Osteocyte (in vitro differentiated cells): ENCODE measurements around the gene ARHGDIB. TPM values are rescaled to one million over a fixed set of nuclear protein-coding genes. Genes with fewer than 3 reads are reported as not detected.
A peak's percentile ranks its signal among the peaks of the same experiment; 100 is the strongest.

Source experiments
- DNase-seq: peaks from one replicate; pipeline ENCODE4 v3.0.0; 2021; ENCODE audit warnings: mixed read lengths; ENCODE audit not compliant: unreplicated experiment; ENCODE audit errors: extremely low spot score
- H3K27ac Mint-ChIP-seq: one replicate; pipeline ENCODE4 v1.8.0; 2021; ENCODE audit warnings: mild to moderate bottlenecking, mixed read lengths; ENCODE audit not compliant: unreplicated experiment
- H3K27me3 Mint-ChIP-seq: one replicate; pipeline ENCODE4 v1.8.0; 2021; ENCODE audit warnings: mixed read lengths; ENCODE audit not compliant: unreplicated experiment
- H3K36me3 Mint-ChIP-seq: one replicate; pipeline ENCODE4 v1.8.0; 2021; ENCODE audit warnings: mixed read lengths; ENCODE audit not compliant: unreplicated experiment
- H3K4me1 Mint-ChIP-seq: one replicate; pipeline ENCODE4 v1.8.0; 2021; ENCODE audit warnings: mixed read lengths; ENCODE audit not compliant: unreplicated experiment
- H3K4me3 Mint-ChIP-seq: one replicate; pipeline ENCODE4 v1.8.0; 2021; ENCODE audit warnings: mild to moderate bottlenecking, moderate library complexity, mixed read lengths; ENCODE audit not compliant: unreplicated experiment
- H3K9me3 Mint-ChIP-seq: one replicate; pipeline ENCODE4 v1.8.0; 2021; ENCODE audit warnings: mixed read lengths; ENCODE audit not compliant: unreplicated experiment
- total RNA-seq: library from RNA; stranded (reverse); gene quantifications from 2 replicates; pipeline ENCODE4 v1.2.1, GENCODE V29; 2021
- TF ChIP-seq, protein P1 (sequence below): fragments of 200-600 bp; sonication (generic); IDR thresholded peaks from 2 replicates; pipeline ENCODE4 v1.5.0; 2021; ENCODE audit warnings: antibody characterized with exemption, mild to moderate bottlenecking, moderate library complexity

The ARHGDIB gene
- total RNA-seq, 1 donor from 2014 or later, result 14.4 TPM

DNA sequence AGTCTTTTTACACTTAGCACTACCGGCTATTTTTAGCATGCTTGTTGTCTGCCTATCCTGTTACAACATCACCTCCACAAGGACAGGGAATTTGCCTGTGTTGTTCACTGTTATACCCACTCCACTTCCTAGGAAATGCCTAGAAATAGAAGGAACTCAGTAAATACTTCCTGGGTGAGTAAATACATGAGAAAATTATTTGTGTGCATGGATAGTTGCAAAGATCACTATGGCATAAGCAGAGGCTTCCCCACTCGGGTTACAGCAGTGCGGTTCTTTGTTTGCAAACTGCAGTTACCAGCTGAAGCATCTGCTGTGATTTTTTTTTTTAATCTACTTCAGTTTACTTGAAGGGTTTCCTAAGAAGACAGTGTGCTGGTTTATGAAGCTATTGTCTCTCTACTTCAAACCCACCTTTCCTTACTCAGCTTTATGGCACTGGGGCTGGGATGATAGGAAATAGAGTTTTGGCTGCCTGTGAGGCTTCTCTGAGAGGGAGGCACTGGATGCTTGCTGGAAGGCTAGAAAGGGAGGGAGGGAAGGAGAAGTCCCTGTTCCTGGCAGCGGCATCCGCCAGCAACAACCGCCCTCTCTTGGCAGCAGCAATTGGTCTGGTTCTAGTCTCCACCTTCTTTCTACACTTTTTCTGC lies 40.5 kb upstream of the ARHGDIB start:
- H3K27me3 Mint-ChIP-seq, result peaks cover 10% of the 10 kb centered on the region
- no peaks in the 10 kb centered on the region for H3K36me3 Mint-ChIP-seq
- H3K9me3 Mint-ChIP-seq, result no peaks in the 10 kb centered on the region
- TF ChIP-seq, protein P1, sequence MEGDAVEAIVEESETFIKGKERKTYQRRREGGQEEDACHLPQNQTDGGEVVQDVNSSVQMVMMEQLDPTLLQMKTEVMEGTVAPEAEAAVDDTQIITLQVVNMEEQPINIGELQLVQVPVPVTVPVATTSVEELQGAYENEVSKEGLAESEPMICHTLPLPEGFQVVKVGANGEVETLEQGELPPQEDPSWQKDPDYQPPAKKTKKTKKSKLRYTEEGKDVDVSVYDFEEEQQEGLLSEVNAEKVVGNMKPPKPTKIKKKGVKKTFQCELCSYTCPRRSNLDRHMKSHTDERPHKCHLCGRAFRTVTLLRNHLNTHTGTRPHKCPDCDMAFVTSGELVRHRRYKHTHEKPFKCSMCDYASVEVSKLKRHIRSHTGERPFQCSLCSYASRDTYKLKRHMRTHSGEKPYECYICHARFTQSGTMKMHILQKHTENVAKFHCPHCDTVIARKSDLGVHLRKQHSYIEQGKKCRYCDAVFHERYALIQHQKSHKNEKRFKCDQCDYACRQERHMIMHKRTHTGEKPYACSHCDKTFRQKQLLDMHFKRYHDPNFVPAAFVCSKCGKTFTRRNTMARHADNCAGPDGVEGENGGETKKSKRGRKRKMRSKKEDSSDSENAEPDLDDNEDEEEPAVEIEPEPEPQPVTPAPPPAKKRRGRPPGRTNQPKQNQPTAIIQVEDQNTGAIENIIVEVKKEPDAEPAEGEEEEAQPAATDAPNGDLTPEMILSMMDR, result no peak
- peaks cover 28% of the 10 kb centered on the region for H3K4me1 Mint-ChIP-seq
- DNase-seq, result no peak
- no peak overlapping the region for H3K27ac Mint-ChIP-seq
- no peak overlapping the region for H3K4me3 Mint-ChIP-seq

DNA sequence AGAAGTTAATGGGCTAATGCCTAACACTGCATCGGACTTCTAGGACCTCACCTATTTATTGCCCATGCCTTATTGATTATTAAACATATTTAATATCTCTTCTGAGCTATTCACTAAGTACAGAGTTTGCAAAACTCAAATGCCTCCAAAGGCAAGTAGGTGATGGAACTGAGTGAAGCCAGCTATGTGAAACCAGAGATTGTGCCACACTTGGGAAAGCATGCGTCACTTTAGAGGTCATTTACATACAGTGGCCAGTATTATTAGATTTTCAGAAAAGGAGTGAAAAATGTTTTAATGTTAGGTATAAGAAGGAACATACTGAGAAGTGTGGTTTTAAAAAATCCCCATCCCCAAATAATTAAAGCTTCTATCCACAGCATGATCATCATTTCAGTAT lies 39.2 kb upstream of the ARHGDIB start:
- Mint-ChIP-seq H3K27ac (no peak overlapping the region), H3K36me3 (no peaks in the 10 kb centered on the region), H3K9me3 (no peaks in the 10 kb centered on the region), H3K27me3 (no peaks in the 10 kb centered on the region), H3K4me3 (no peak overlapping the region), H3K4me1 (peaks cover 30% of the 10 kb centered on the region)
- DNase-seq, result no peak
- TF ChIP-seq, protein P1, result no peak

DNA sequence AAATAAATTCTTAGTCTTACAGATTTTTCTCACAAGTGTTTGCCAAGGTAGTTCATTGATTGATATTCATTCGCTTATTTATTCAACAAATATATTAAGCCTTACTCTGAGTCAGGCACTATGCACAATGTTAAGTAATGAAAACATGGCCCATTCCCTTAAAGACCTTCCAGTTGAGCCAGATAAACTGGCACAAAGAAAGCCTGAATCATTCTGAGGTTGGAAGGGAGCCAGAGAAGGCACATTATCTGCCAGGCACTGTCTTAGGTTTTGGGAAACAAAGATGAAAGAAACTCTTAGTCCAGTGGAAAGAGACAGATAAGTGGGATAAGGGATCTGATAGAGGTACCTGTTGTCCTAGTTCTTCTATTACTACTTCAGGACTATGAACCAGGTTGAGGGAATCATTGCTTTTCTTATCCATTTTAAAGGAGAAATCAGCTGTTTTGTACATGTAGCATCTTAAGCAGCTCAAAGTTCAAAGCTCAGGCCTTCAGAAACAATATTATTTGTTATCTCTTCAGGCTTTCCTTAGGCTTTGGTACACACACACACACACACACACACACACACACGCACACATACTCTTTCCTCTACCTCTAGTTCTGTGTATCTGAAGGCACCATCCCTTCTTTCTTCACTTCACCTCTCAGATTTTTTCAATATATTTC lies 38.4 kb upstream of the ARHGDIB start:
- peaks cover 33% of the 10 kb centered on the region for H3K4me1 Mint-ChIP-seq
- no peak overlapping the region for H3K4me3 Mint-ChIP-seq
- no peak overlapping the region for H3K27ac Mint-ChIP-seq
- no peaks in the 10 kb centered on the region for H3K9me3 Mint-ChIP-seq
- TF ChIP-seq, protein P1, result no peak
- no peak for DNase-seq
- no peaks in the 10 kb centered on the region for H3K27me3 Mint-ChIP-seq
- H3K36me3 Mint-ChIP-seq, result no peaks in the 10 kb centered on the region

DNA sequence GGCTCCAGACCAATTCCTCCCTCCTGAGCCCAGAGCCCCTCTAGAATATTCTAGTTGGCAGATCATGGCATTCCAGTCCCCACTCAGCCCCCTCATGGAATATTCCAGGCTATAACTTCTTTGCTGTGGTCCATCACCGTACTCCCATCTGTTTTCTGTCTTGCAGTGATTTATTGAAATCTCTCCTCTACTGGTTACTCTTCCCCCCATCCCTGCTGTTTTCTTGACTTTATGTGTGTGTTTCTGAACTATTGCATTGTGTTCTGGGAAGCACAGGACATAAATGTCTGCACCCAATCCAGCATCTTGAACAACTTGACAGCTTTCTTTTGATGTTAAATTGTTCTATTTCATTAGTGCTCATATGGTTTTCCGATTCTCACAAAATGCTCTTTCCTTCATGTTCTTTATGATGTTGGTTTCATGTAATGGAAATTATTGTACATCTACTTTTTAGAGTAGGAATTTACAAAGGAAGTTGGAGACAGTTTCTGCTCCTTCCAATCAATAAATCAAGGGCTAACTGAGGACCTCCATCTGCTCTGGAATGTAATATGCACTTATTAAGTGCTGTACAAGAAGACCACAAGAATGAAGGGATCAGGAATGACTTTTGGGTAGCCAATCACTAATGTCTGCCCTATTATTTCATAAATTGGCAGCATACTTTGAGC lies 37.8 kb upstream of the ARHGDIB start:
- Mint-ChIP-seq H3K4me3 (no peak overlapping the region), H3K9me3 (no peaks in the 10 kb centered on the region), H3K36me3 (no peaks in the 10 kb centered on the region), H3K27me3 (no peaks in the 10 kb centered on the region), H3K27ac (peak overlapping the region; percentile 9), H3K4me1 (peaks cover 37% of the 10 kb centered on the region)
- TF ChIP-seq, protein P1, result no peak
- no peak for DNase-seq

DNA sequence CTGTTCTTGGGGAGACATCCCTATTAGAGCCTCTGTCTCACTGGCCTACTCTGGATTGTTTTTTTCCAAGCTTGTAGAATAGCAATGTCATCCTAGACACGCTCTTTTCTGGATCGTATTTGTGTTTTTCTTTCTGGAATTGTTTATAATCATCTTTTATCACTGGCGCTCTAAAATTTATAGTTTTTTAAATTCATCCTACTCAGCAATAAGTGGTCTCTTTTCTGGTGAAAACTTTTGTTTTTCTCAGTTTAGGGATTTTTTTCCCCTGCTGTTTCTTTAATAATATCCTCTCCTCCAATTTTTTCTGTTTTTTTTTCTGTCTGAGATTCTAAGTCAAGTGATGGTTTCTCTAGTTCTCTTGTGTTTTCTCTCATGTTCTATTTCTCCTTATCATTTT lies 36.6 kb upstream of the ARHGDIB start:
- Mint-ChIP-seq H3K27ac (no peak overlapping the region), H3K36me3 (no peaks in the 10 kb centered on the region), H3K4me3 (no peak overlapping the region), H3K27me3 (no peaks in the 10 kb centered on the region), H3K4me1 (peaks cover 41% of the 10 kb centered on the region), H3K9me3 (no peaks in the 10 kb centered on the region)
- TF ChIP-seq, protein P1, result no peak
- no peak for DNase-seq
